Osteoblast (primary cell): ENCODE data around the gene KCNK5. TPM values are rescaled to one million over a fixed set of nuclear protein-coding genes. Genes with fewer than 3 reads are reported as not detected.

Experiments used
- DNase-seq: peaks from one replicate; pipeline ENCODE4 v3.0.0; 2011; ENCODE audit warnings: low spot score, mixed read lengths; ENCODE audit not compliant: insufficient read length; ENCODE audit errors: missing footprints
- H2AFZ ChIP-seq: 2 replicates; pipeline ENCODE4 v1.6.0; 2011; ENCODE audit warnings: mild to moderate bottlenecking, low read length
- H3K27ac ChIP-seq: 2 replicates; pipeline ENCODE4 v1.5.1; 2011; ENCODE audit warnings: mild to moderate bottlenecking, low read depth, low read length, moderate library complexity
- H3K27me3 ChIP-seq: 2 replicates; pipeline ENCODE4 v1.6.0; 2012; ENCODE audit warnings: mild to moderate bottlenecking, control low read depth, inconsistent platforms, low read length, moderate library complexity; ENCODE audit not compliant: insufficient read depth
- H3K36me3 ChIP-seq: 2 replicates; pipeline ENCODE4 v1.5.1; 2011; ENCODE audit warnings: mild to moderate bottlenecking, low read length, control low read depth, moderate library complexity; ENCODE audit not compliant: insufficient read depth
- H3K4me1 ChIP-seq: 2 replicates; pipeline ENCODE4 v1.5.1; 2011; ENCODE audit warnings: mild to moderate bottlenecking, low read length, control low read depth, moderate library complexity; ENCODE audit not compliant: insufficient read depth
- H3K4me2 ChIP-seq: 2 replicates; pipeline ENCODE4 v1.6.0; 2011; ENCODE audit warnings: mild to moderate bottlenecking, low read length; ENCODE audit not compliant: insufficient read depth
- H3K4me3 ChIP-seq: fragments of 200-600 bp; sonication (generic); 3 replicates; pipeline ENCODE4 v1.5.1; 2012; ENCODE audit warnings: mild to moderate bottlenecking, low read length, inconsistent platforms; ENCODE audit not compliant: insufficient read depth
- H3K79me2 ChIP-seq: 2 replicates; pipeline ENCODE4 v1.6.0; 2012; ENCODE audit warnings: mild to moderate bottlenecking, low read length, control low read depth, inconsistent platforms; ENCODE audit not compliant: insufficient read depth
- H3K9me3 ChIP-seq: 2 replicates; pipeline ENCODE4 v1.5.1; 2011; ENCODE audit warnings: low read depth, low read length, control low read depth
- H4K20me1 ChIP-seq: 2 replicates; pipeline ENCODE4 v1.6.0; 2012; ENCODE audit warnings: mild to moderate bottlenecking, low read length, control low read depth; ENCODE audit not compliant: insufficient read depth
- CTCF ChIP-seq: IDR thresholded peaks from 2 replicates; pipeline ENCODE4 v1.5.1; 2011; ENCODE audit warnings: mild to moderate bottlenecking, low read depth, low read length, moderate library complexity; ENCODE audit errors: extremely low read depth
- total RNA-seq: library from RNA; depleted of rRNA; stranded (reverse); fragments of >200 nt; gene quantifications from 2 replicates; pipeline ENCODE4 v1.2.3, GENCODE V29; 2012

The KCNK5 gene
- total RNA-seq, 1 donor = not detected

DNA sequence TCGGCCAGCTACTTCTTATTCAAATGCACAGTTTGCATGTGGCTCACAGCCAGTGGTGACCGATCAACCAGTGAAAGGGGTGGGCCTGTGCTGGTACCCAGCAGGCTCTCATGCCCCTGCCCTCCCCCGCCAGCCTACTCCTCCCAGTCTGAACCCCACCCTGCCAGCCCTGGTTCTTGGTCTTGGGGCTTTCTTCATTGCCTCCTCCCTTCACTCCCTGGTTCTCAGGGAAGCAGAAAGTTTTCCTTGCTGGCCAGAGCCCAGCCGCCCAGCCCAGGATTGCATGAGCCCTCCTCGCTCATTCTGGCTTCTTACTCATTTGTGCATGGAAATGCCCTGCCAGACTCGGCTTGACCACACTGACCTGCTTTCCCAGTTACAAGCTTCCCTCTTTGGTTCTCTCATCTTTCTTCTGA is 44.1 kb upstream of the KCNK5 start:
- Histone ChIP-seq H3K27me3 (no peaks in the 10 kb centered on the region), H3K36me3 (no peaks in the 10 kb centered on the region), H3K4me1 (no peaks in the 10 kb centered on the region), H3K9me3 (no peaks in the 10 kb centered on the region), H4K20me1 (no peaks in the 10 kb centered on the region), H3K4me3 (no peak overlapping the region), H2AFZ (no peak overlapping the region), H3K4me2 (no peak overlapping the region), H3K79me2 (no peaks in the 10 kb centered on the region), H3K27ac (no peak overlapping the region)
- no peak for TF ChIP-seq CTCF
- DNase-seq = no peak

GRCh38 chr6:39269961-39270360 is 40.7 kb upstream of the KCNK5 start:
- Histone ChIP-seq H3K36me3 (no peaks in the 10 kb centered on the region), H3K27ac (no peak overlapping the region), H3K27me3 (no peaks in the 10 kb centered on the region), H3K9me3 (no peaks in the 10 kb centered on the region), H3K4me3 (no peak overlapping the region), H4K20me1 (no peaks in the 10 kb centered on the region), H3K4me1 (no peaks in the 10 kb centered on the region), H3K4me2 (no peak overlapping the region), H3K79me2 (no peaks in the 10 kb centered on the region), H2AFZ (no peak overlapping the region)
- TF ChIP-seq CTCF = no peak
- no peak for DNase-seq

GRCh38 chr6:39268721-39269120 is 39.4 kb upstream of the KCNK5 start:
- no peak for DNase-seq
- no peak for TF ChIP-seq CTCF
- no peaks in the 10 kb centered on the region for H3K27me3 ChIP-seq
- no peaks in the 10 kb centered on the region for H3K9me3 ChIP-seq
- no peaks in the 10 kb centered on the region for H3K36me3 ChIP-seq
- H3K4me2 ChIP-seq = no peak overlapping the region
- H2AFZ ChIP-seq = no peak overlapping the region
- no peaks in the 10 kb centered on the region for H3K79me2 ChIP-seq
- no peak overlapping the region for H3K4me3 ChIP-seq
- H3K4me1 ChIP-seq = no peaks in the 10 kb centered on the region
- no peaks in the 10 kb centered on the region for H4K20me1 ChIP-seq
- H3K27ac ChIP-seq = no peak overlapping the region

GRCh38 chr6:39268171-39268570 is 38.9 kb upstream of the KCNK5 start:
- H2AFZ ChIP-seq = no peak overlapping the region
- H3K36me3 ChIP-seq = no peaks in the 10 kb centered on the region
- H3K27me3 ChIP-seq = no peaks in the 10 kb centered on the region
- TF ChIP-seq CTCF = no peak
- H4K20me1 ChIP-seq = no peaks in the 10 kb centered on the region
- H3K79me2 ChIP-seq = no peaks in the 10 kb centered on the region
- DNase-seq = no peak
- H3K27ac ChIP-seq = no peak overlapping the region
- no peaks in the 10 kb centered on the region for H3K9me3 ChIP-seq
- no peak overlapping the region for H3K4me3 ChIP-seq
- H3K4me2 ChIP-seq = no peak overlapping the region
- H3K4me1 ChIP-seq = no peaks in the 10 kb centered on the region
